H1 (cell line): ENCODE data around the gene ZBP1. TPM values are rescaled to one million over a fixed set of nuclear protein-coding genes. Genes with fewer than 3 reads are reported as not detected.

Experiments used
- CTCF ChIA-PET: fragments of 300-600 bp; sonication (Branson Sonifier 250); formaldehyde crosslinking; loops from one replicate; lab custom pipeline; 2021; ENCODE audit not compliant: partially characterized antibody; lab: Charles Lee
- POLR2A ChIA-PET: fragments of 300-600 bp; sonication (Branson Sonifier 250); formaldehyde crosslinking; loops from one replicate; lab custom pipeline; 2021; ENCODE audit warnings: inconsistent platforms; ENCODE audit not compliant: partially characterized antibody; lab: Charles Lee
- DNase-seq, 2 experiments: peaks; one replicate each; pipeline versions ENCODE4 v3.0.0 to v3.0.0-alpha.2; 2010 to 2022; ENCODE audit warnings: low spot score in 2 of 2, low read depth in 1 of 2, mixed read lengths in 1 of 2
- FAIRE-seq: peaks from 2 replicates; lab custom pipeline; 2011; peaks lifted over from hg19 to GRCh38; lab: Jason Lieb, UNC
- H2AFZ ChIP-seq: 2 replicates; pipeline ENCODE4 v1.8.1; 2012; ENCODE audit warnings: low read length, inconsistent platforms
- H2AK5ac ChIP-seq: 2 replicates; pipeline ENCODE4 v1.6.1; 2013; ENCODE audit warnings: low read depth, low read length
- H2BK120ac ChIP-seq: replicated peaks from 2 replicates; pipeline ENCODE3; 2013; ENCODE audit warnings: low read depth, low read length, inconsistent platforms
- H2BK12ac ChIP-seq: 2 replicates; pipeline ENCODE4 v1.6.1; 2013; ENCODE audit warnings: low read depth, low read length
- H2BK15ac ChIP-seq: 2 replicates; pipeline ENCODE4 v1.6.1; 2013; ENCODE audit warnings: low read length
- H2BK20ac ChIP-seq: 2 replicates; pipeline ENCODE4 v1.6.1; 2013; ENCODE audit warnings: low read length
- H2BK5ac ChIP-seq: 2 replicates; pipeline ENCODE4 v1.6.1; 2013; ENCODE audit warnings: low read depth, low read length
- H3K14ac ChIP-seq: 2 replicates; pipeline ENCODE4 v1.6.1; 2013; ENCODE audit warnings: inconsistent platforms; ENCODE audit not compliant: insufficient read length
- H3K18ac ChIP-seq: 2 replicates; pipeline ENCODE4 v1.6.1; 2013; ENCODE audit warnings: low read length; ENCODE audit errors: extremely low read depth
- H3K23ac ChIP-seq: 2 replicates; pipeline ENCODE4 v1.6.1; 2013; ENCODE audit warnings: inconsistent platforms; ENCODE audit not compliant: insufficient read length
- H3K23me2 ChIP-seq: 2 replicates; pipeline ENCODE4 v1.6.1; 2013; ENCODE audit warnings: low read depth, low read length
- H3K27ac ChIP-seq: 2 replicates; pipeline ENCODE4 v1.6.1; 2011; ENCODE audit warnings: low read depth, low read length, inconsistent platforms
- H3K27me3 ChIP-seq, 4 experiments: replicated peaks in 1 of 4; 1 replicate in 1 of 4; 2 replicates in 3 of 4; pipeline versions ENCODE4 v1.6.1 to v1.8.1; 2011 to 2013; ENCODE audit warnings: low read length in 3 of 4, mild to moderate bottlenecking in 3 of 4, inconsistent platforms in 2 of 4, mixed read lengths in 2 of 4, moderate library complexity in 1 of 4; ENCODE audit not compliant: control insufficient read depth in 3 of 4, insufficient read depth in 3 of 4; ENCODE audit errors: extremely low read depth in 1 of 4
- H3K36me3 ChIP-seq, 4 experiments: 2 replicates each; pipeline versions ENCODE4 v1.6.1 to v1.8.1; 2011 to 2013; ENCODE audit warnings: mild to moderate bottlenecking in 4 of 4, low read length in 3 of 4, moderate library complexity in 2 of 4, control low read depth in 1 of 4, inconsistent platforms in 1 of 4; ENCODE audit not compliant: insufficient read depth in 4 of 4, control insufficient read depth in 2 of 4
- H3K4ac ChIP-seq: replicated peaks from 2 replicates; pipeline ENCODE3; 2013; ENCODE audit warnings: low read length, low read depth, mixed read lengths, inconsistent platforms; ENCODE audit not compliant: insufficient read length
- H3K4me1 ChIP-seq, 4 experiments: replicated peaks in 1 of 4; 1 replicate in 1 of 4; 2 replicates in 3 of 4; pipeline versions ENCODE4 v1.6.1 to v1.8.1; 2011 to 2013; ENCODE audit warnings: low read length in 3 of 4, inconsistent platforms in 2 of 4, mixed read lengths in 1 of 4; ENCODE audit not compliant: insufficient read depth in 4 of 4, control insufficient read depth in 3 of 4
- H3K4me2 ChIP-seq, 2 experiments: 2 replicates each; pipeline versions ENCODE4 v1.6.1 to v1.8.1; 2011 to 2013; ENCODE audit warnings: low read depth in 2 of 2, low read length in 2 of 2, control low read depth in 1 of 2, inconsistent platforms in 1 of 2, mild to moderate bottlenecking in 1 of 2; ENCODE audit not compliant: insufficient read depth in 1 of 2
- H3K4me3 ChIP-seq, 4 experiments: fragments of 200-600, 300-600 bp in 1 of 4; sonication (generic), shearing (Covaris generic), sonication (Bioruptor Twin) in 1 of 4; 2 replicates each; pipeline versions ENCODE4 v1.5.1 to v1.8.1; 2011 to 2016; ENCODE audit warnings: low read length in 4 of 4, low read depth in 3 of 4, control low read depth in 2 of 4, inconsistent platforms in 2 of 4, mild to moderate bottlenecking in 2 of 4, mixed read lengths in 1 of 4, moderate library complexity in 1 of 4; ENCODE audit not compliant: insufficient read depth in 2 of 4; ENCODE audit errors: extremely low read depth in 1 of 4
- H3K56ac ChIP-seq: replicated peaks from 2 replicates; pipeline ENCODE3; 2013; ENCODE audit warnings: low read depth, mild to moderate bottlenecking, mixed read lengths, low read length, inconsistent platforms; ENCODE audit not compliant: insufficient read length
- H3K79me1 ChIP-seq: 2 replicates; pipeline ENCODE4 v1.6.1; 2013; ENCODE audit warnings: low read depth, low read length, control low read depth
- H3K79me2 ChIP-seq, 2 experiments: 2 replicates each; pipeline versions ENCODE4 v1.6.1 to v1.8.1; 2012 to 2013; ENCODE audit warnings: low read length in 2 of 2, mild to moderate bottlenecking in 2 of 2, inconsistent platforms in 1 of 2; ENCODE audit not compliant: insufficient read depth in 2 of 2, control insufficient read depth in 1 of 2
- H3K9ac ChIP-seq, 4 experiments: replicated peaks in 1 of 4; 1 replicate in 1 of 4; 2 replicates in 3 of 4; pipeline versions ENCODE4 v1.6.1 to v1.8.1; 2011 to 2013; ENCODE audit warnings: low read depth in 3 of 4, low read length in 3 of 4, control low read depth in 2 of 4, mild to moderate bottlenecking in 2 of 4, moderate library complexity in 2 of 4, inconsistent platforms in 1 of 4; ENCODE audit errors: extremely low read depth in 1 of 4
- H3K9me3 ChIP-seq, 2 experiments: 2 replicates each; pipeline versions ENCODE4 v1.6.1 to v1.8.1; 2012 to 2013; ENCODE audit warnings: mild to moderate bottlenecking in 2 of 2, moderate library complexity in 2 of 2, control low read depth in 1 of 2, inconsistent platforms in 1 of 2, low read depth in 1 of 2, low read length in 1 of 2, mixed read lengths in 1 of 2; ENCODE audit not compliant: insufficient read depth in 2 of 2
- H4K20me1 ChIP-seq, 2 experiments: replicated peaks in 1 of 2; 2 replicates each; pipeline versions ENCODE3 to v1.8.1; 2011 to 2013; ENCODE audit warnings: inconsistent platforms in 2 of 2, low read length in 2 of 2, mild to moderate bottlenecking in 1 of 2; ENCODE audit not compliant: insufficient read depth in 2 of 2, control insufficient read depth in 1 of 2
- H4K5ac ChIP-seq: 2 replicates; pipeline ENCODE4 v1.6.1; 2013; ENCODE audit warnings: low read length, low read depth, mixed read lengths, inconsistent platforms; ENCODE audit not compliant: insufficient read length
- H4K8ac ChIP-seq: 2 replicates; pipeline ENCODE4 v1.8.0; 2013; ENCODE audit warnings: mild to moderate bottlenecking, moderate library complexity, low read length, inconsistent platforms; ENCODE audit not compliant: insufficient read depth; ENCODE audit errors: extremely low read depth
- H4K91ac ChIP-seq: replicated peaks from 2 replicates; pipeline ENCODE3; 2013; ENCODE audit warnings: low read length, mixed read lengths, inconsistent platforms; ENCODE audit not compliant: insufficient read length
- CTBP2 ChIP-seq: IDR thresholded peaks from 2 replicates; pipeline ENCODE4 v1.7.0; 2011; ENCODE audit warnings: borderline replicate concordance, mild to moderate bottlenecking, moderate library complexity, mixed read lengths, low read length; ENCODE audit not compliant: insufficient read depth, insufficient read length
- CTCF ChIP-seq, 3 experiments: IDR thresholded peaks; 1 replicate in 2 of 3; 2 replicates in 1 of 3; pipeline versions ENCODE4 v1.5.1 to v1.6.1; 2011; ENCODE audit warnings: low read length in 3 of 3, mild to moderate bottlenecking in 3 of 3, inconsistent platforms in 2 of 3, low read depth in 1 of 3, moderate library complexity in 1 of 3; ENCODE audit not compliant: insufficient read depth in 1 of 3; ENCODE audit errors: control extremely low read depth in 1 of 3
- EGR1 ChIP-seq: IDR thresholded peaks from 2 replicates; pipeline ENCODE4 v1.6.1; 2011; ENCODE audit warnings: low read depth, low read length, borderline replicate concordance
- EP300 ChIP-seq, 2 experiments: IDR thresholded peaks; 1 replicate in 1 of 2; 2 replicates in 1 of 2; pipeline ENCODE4 v1.6.1; 2011 to 2012; ENCODE audit warnings: low read depth in 2 of 2, low read length in 2 of 2, mild to moderate bottlenecking in 2 of 2, borderline replicate concordance in 1 of 2, inconsistent platforms in 1 of 2, moderate library complexity in 1 of 2
- EZH2 ChIP-seq: fragments of 200-600 bp; sonication (generic); IDR thresholded peaks from 2 replicates; pipeline ENCODE4 v1.7.1; 2012; ENCODE audit warnings: low read depth, mild to moderate bottlenecking, moderate library complexity, low read length, inconsistent platforms; ENCODE audit not compliant: severe bottlenecking
- GTF2F1 ChIP-seq: IDR thresholded peaks from 2 replicates; pipeline ENCODE4 v1.6.1; 2012; ENCODE audit warnings: low read depth, low read length, improper control_type of control experiment, borderline replicate concordance
- JUN ChIP-seq: IDR thresholded peaks from 2 replicates; pipeline ENCODE4 v1.6.1; 2011; ENCODE audit warnings: low read depth, mild to moderate bottlenecking, improper control_type of control experiment, low read length
- RNF2 ChIP-seq: fragments of 200-900, 300-1000 bp; sonication (generic); IDR thresholded peaks from 2 replicates; pipeline ENCODE4 v1.7.1; 2016; ENCODE audit warnings: borderline replicate concordance, low read depth, mild to moderate bottlenecking, antibody characterized with exemption, low read length; ENCODE audit not compliant: poor library complexity, severe bottlenecking; ENCODE audit errors: missing control alignments
- RXRA ChIP-seq: IDR thresholded peaks from 2 replicates; pipeline ENCODE4 v1.6.1; 2011; ENCODE audit warnings: low read depth, mild to moderate bottlenecking, low read length, moderate library complexity; ENCODE audit not compliant: insufficient read depth
- SP1 ChIP-seq: IDR thresholded peaks from 2 replicates; pipeline ENCODE4 v1.6.1; 2011; ENCODE audit warnings: low read depth, low read length
- YY1 ChIP-seq: IDR thresholded peaks from 2 replicates; pipeline ENCODE4 v1.6.1; 2011; ENCODE audit warnings: low read depth, mild to moderate bottlenecking, low read length
- WGBS, 2 experiments: shearing (Covaris generic) in 1 of 2; methylation state at CpG; one replicate each; pipeline versions ENCODE4 v1.1.6 to v1.1.7; 2013 to 2015; ENCODE audit warnings: low lambda C conversion rate in 2 of 2, mixed read lengths in 2 of 2, inconsistent platforms in 1 of 2, low coverage in 1 of 2, missing lambda C conversion rate in 1 of 2; ENCODE audit not compliant: insufficient replicate concordance in 2 of 2, insufficient coverage in 1 of 2, insufficient read length in 1 of 2; ENCODE audit errors: extremely low coverage in 1 of 2, missing lambda C conversion rate in 1 of 2; 5-methylcytosine and 5-hydroxymethylcytosine counted together
- polyA plus RNA-seq, 7 experiments: library from polyadenylated mRNA; depleted of rRNA in 3 of 7; stranded (reverse) in 5 of 7; unstranded in 2 of 7; fragments of >200 nt in 5 of 7; fragments of 200-250 nt in 2 of 7; gene quantifications; 1 replicate in 5 of 7; 2 replicates in 1 of 7; 4 replicates in 1 of 7; pipeline versions ENCODE4 v1.2.1 to v1.2.3, GENCODE V29; 2011 to 2013; ENCODE audit warnings: missing spikeins in 2 of 7, mixed read lengths in 2 of 7
- total RNA-seq: library from RNA; stranded (reverse); fragmentation: NEBNext Ultra II Directional; extraction: Animal tissue kit (Norgen Biotek cat#: 25700); gene quantifications from 2 replicates; pipeline ENCODE4 v1.2.1, GENCODE V29; 2021

Gene ZBP1
- total and polyA plus RNA-seq, 2 of the 8 experiments (the other 6 are each of a cell fraction or from before 2014, with no cell fraction given) = not detected

- no peaks in the 10 kb centered on the region; a peak in 3 of 7 replicates for H3K4me1 ChIP-seq
- H3K4me3 ChIP-seq = no peak overlapping the region
- no peak overlapping the region for H2BK5ac ChIP-seq
- no peaks in the 10 kb centered on the region for H3K79me2 ChIP-seq
- no peak overlapping the region for H2BK12ac ChIP-seq
- H3K79me1 ChIP-seq = no peaks in the 10 kb centered on the region
- no peaks in the 10 kb centered on the region for H4K20me1 ChIP-seq
- no peak overlapping the region for H2AK5ac ChIP-seq
- ChIA-PET CTCF (interaction anchor here (0.6 to 10.7 kb wide), 15 partner anchors 8 to 622 kb away, joined by 3 to 194 read pairs (median 4); partner anchors contain the start of gene ZBP1), POLR2A (no interaction called here)
- H3K14ac ChIP-seq = no peak overlapping the region
- no peak overlapping the region; the same call in 1 of the 2 replicates for H3K18ac ChIP-seq
- FAIRE-seq (no peak), DNase-seq (no peak)
- H3K4ac ChIP-seq = no peak overlapping the region
- no peak overlapping the region for H2AFZ ChIP-seq
- 58% methylated on average over 7 of the region's 10 CpGs; no CpG with 5 or more reads in 1 of the 2 experiments for WGBS, 2 experiments
- no peak overlapping the region for H4K91ac ChIP-seq
- H3K9ac ChIP-seq = no peak overlapping the region
- H3K56ac ChIP-seq = no peak overlapping the region
- no peak overlapping the region for H3K27ac ChIP-seq
- no peaks in the 10 kb centered on the region for H3K9me3 ChIP-seq
- H4K8ac ChIP-seq = no peak overlapping the region
- H3K27me3 ChIP-seq = no peaks in the 10 kb centered on the region
- no peaks in the 10 kb centered on the region for H3K36me3 ChIP-seq
- no peak overlapping the region for H2BK120ac ChIP-seq
- no peak overlapping the region for H2BK20ac ChIP-seq
- no peaks in the 10 kb centered on the region for H3K23me2 ChIP-seq
- H4K5ac ChIP-seq = no peak overlapping the region
- H3K4me2 ChIP-seq = no peak overlapping the region
- H3K23ac ChIP-seq = no peak overlapping the region
- no peak overlapping the region for H2BK15ac ChIP-seq
- no peak for TF ChIP-seq SP1
- no peak for TF ChIP-seq CTCF (IDR thresholded peaks at IDR 0.05; ENCODE audit: control extremely low read depth in 1 of 3, insufficient read depth in 1 of 3, low read depth in 1 of 3, low read length in 3 of 3)
- no peak for TF ChIP-seq RXRA
- no peak for TF ChIP-seq YY1
- TF ChIP-seq RNF2 = no peak
- TF ChIP-seq EP300 (IDR thresholded peaks at IDR 0.05; ENCODE audit: borderline replicate concordance in 1 of 2, low read depth in 2 of 2, low read length in 2 of 2) = no peak
- TF ChIP-seq EZH2 = no peak
- no peak for TF ChIP-seq JUN
- TF ChIP-seq EGR1 = no peak
- TF ChIP-seq GTF2F1 = no peak
- TF ChIP-seq CTBP2 = no peak
Measured at GRCh38 chr20:57598060-57598459, 22.2 kb downstream of the ZBP1 start.
